SKM-1 treated with dmso at 0.1 percent for 144 hours (cell line): ENCODE results near the gene GPR18.
"Not testable (repeated sequence)": the region's sequence is repeated elsewhere in the genome, so short reads cannot be mapped to it uniquely, and the experiment has no call there.

Source experiments
- DNase-seq: peaks from one replicate; lab custom pipeline; 2025; ENCODE audit not compliant: unreplicated experiment; lab: John Stamatoyannopoulos, UW

Gene GPR18

DNA sequence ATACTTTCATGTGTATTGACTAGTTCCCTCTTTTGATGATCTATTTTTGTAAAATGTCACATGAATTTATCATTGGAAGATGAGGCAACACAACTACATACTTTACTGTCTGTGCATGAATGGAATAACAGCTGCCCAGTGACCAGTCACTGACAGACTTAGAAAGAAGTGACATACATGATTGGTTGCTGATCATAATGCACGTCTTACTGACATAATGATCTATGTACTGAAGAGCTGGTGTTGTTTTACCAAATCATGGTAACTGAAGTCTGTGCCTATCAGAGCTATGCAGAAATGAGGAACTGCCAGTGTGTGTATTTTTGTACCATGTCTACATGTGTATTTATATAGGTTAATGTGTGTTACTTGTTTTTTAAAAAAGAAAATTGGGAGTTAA, 26.5 kb downstream of the GPR18 start:
- peak; percentile 73 for DNase-seq

DNA sequence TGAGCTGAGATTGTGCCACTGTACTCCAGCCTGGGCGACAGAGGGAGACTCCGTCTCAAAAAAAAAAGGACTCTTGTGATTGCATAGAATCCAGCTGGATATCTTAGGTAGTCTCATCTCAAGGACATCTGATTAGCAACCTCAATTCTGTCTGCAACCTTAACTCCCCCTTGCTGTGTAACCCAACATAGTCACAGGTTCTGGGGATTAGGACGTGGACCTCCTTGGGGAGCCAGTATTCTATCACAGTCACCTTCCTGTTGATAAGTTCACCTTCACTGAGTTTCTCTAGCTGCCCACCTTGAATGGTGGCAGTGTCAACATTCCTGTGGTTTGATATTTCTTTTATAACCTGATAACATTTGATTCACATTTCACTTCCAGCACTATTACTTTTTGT, 27.2 kb downstream of the GPR18 start:
- DNase-seq: no peak

GRCh38 chr13:99230588-99230987, 27.6 kb downstream of the GPR18 start:
- not testable (repeated sequence) for DNase-seq

- peak; percentile 10 for DNase-seq
These were observed 29.2 kb downstream of the GPR18 start for GRCh38 chr13:99228737-99229691.

DNA sequence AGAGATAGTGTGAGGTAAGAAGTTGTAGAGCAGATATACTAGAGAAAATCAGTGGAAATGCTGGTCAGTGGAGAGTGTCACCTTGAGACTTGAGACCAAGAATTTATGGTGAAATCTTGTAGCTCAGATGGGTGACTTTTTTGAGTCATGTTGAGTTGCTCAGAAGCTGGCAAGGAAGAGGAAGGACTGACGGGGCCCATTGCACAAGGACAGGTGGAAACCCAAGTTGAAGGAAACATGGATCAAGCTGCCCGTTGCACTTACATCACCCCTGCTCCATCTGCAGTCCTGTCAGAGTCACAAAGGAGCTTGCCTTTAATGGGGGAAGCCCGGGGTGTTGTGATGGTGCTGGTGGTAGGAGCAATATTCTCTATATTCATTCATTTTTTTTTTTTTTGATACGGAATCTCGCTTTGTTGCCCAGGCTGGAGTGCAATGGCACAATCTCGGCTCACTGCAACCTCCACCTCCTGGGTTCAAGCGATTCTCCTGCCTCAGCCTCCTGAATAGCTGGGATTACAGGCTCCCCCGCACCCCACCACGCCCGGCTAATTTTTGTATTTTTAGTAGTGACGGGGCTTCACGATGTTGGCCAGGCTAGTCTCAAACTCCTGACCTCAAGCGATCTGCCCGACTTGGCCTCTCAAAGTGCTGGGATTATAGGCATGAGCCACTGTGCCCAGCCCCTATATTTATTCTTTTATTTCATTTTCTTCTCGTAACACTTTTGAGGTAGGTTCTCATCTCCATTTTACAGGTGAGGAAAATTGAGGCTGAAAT, 30.1 kb downstream of the GPR18 start:
- peak; percentile 83 for DNase-seq

GRCh38 chr13:99227331-99227900, 30.8 kb downstream of the GPR18 start:
- DNase-seq: no peak

GRCh38 chr13:99226513-99226912, 31.7 kb downstream of the GPR18 start:
- DNase-seq: no peak

DNA sequence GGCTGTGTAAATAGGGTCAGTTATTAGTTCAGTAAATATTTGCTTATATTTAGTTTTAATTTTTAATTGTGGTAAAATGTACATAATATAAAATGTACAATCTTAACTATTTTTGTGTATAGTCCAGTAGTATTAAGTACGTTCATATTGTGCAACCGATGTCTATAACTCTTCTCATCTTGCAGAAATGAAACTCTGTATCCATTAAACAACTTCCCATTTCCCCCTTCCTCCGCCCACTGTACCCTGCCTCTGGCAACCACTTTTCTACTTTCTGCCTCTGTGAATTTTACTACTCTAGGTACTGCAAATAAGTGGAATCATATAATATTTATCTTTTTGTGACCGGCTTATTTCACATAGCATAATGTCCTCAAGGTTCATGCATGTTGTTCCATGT, 33.1 kb downstream of the GPR18 start:
- peak; percentile 56 for DNase-seq

DNA sequence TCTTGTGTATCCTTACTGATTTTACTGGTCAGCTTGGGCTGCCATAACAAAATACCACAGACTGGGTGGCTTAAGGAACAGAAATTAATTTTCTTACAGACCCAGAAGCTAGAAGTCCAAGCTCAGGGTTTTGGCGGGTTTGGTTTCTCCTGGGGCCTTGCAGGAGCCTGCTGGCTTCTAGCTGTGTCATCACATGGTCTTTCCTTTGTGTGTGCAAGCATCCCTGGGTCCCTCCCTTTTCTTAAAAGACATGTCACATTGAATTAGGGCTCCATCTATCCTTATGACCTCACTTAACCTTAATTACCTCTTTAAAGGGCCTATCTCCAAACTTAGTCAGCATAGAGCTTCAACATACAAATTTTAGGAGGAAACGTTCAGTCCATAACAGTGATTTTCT, 34.2 kb downstream of the GPR18 start:
- DNase-seq: no peak

- no peak for DNase-seq
These were observed 34.6 kb downstream of the GPR18 start for GRCh38 chr13:99223587-99223986.

DNA sequence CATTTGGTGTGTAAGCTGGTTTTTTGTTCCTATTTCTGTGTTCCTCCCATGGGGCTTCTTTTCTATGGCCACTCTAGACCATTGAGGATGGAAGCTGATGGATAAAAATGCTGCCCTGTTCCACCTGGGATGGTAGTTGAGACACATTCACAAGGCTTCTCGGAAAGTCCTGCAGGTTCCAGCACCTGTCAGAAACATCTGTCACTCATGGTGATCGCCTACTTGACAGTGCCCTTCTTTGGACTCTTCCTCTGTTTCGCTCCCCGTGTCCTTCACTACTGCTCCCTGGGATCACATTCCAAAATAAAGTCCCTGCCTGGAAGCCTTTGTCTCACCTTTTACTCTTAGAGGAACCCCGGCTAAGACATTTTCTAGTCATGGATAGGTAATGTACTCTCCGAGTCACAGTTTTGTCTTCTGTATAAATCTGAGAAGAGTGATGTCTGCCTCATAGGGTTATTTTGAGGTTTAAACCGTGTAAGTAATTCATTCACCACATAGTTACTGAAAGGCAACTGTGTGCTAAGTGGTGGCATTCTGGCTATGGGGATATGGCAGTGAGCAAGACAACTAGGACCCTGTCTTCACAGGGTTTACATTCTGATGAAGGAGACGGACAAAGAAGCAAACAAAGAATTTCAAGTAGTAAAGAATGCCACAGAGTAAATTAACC, 36.5 kb downstream of the GPR18 start:
- no peak for DNase-seq

- no peak for DNase-seq
These were observed 37.8 kb downstream of the GPR18 start for GRCh38 chr13:99220199-99220935.

DNA sequence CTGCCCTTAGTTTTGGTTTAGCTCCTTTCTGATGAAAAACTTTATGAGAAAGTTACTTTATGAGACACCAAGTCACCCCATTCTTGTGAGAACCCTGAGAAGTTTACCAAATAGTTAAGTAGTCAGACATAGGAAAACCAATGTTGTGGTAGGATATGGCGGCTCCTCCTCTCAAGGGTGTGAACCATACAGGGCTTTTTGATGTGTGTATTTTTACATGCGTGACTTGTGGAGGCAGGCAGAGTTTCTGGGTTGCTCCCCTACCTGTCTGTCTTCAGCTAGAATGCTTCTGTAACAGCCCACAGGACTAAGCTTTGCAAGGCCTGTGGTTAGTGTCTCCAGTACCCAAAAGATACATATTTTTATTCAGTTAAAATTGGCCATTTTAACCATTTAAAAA, 39.2 kb downstream of the GPR18 start:
- no peak for DNase-seq

GRCh38 chr13:99218545-99218944, 39.6 kb downstream of the GPR18 start:
- DNase-seq: no peak

- DNase-seq: no peak
These were observed 40.1 kb downstream of the GPR18 start for GRCh38 chr13:99218126-99218525.

DNA sequence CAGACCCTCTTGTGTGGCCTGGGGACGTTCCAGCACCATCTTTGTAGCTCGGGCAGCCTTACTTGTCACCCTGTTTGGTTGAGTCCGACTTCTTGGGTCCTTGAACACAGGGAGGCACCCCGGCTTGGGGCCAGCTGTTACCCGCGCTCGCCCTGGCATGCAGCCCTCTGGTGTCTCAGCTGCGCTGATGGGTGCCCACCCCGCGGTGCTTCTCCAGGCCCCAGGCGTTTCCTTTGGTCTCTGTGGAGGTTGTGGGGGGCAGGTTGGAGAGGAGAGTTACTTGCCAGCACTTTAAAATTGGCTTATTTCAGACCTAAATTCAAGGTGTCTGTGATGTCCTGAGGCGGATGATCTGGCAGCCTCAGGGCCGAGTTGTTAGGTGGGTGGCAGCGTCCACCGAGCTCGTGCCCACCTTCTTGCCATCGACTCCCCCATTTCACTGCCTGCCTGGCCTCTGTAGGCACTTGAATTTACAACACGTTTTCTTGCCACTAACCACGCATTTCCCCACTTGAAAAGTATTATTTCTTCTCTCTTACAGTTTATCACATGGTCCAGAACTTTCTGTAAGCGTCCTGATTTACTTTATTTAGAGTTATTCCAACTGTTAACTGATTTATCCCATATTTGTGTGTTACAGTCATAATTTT, 40.6 kb downstream of the GPR18 start:
- DNase-seq: no peak

GRCh38 chr13:99215184-99215830, 42.9 kb downstream of the GPR18 start:
- DNase-seq: no peak

DNA sequence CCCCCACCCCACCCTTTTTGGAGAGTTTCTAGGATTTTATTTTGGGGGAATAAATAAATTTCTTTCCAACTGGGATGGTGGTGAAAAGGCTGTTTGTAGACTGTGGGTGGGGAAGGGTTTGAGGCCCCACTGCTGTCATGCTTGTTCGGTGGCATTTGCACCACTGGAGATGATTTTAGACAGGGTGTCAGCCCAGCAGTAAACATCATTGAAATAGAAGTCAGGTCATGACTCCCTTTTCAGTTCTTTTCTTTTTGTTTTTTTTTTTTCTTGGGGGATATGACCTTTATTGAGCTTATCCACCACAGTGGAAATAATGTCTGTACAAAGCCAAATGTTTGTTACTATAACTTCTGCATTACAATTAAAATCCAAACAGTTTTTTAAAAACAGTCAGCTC, 43.4 kb downstream of the GPR18 start:
- DNase-seq: no peak

GRCh38 chr13:99214232-99214631, 43.9 kb downstream of the GPR18 start:
- no peak for DNase-seq
